ENCODE results near the gene KCNJ2.

DNA sequence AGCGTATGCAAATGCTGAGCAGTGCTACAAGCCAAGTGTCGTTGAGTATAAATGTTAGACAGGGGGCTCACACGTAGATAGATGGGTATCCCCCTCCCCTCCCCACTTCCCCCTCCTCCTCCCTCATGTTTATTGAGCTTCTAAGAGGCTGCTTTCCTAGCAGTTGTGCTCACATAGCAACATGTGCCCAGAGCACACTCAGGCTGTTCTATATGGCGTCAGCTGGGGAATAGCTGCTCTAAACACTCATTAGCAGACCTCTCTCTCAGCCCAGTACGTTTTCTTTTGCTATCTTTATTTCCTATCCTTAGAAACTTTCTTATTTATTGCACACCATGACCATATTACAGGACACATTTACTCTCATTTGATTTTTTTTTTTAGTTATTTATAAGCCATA, 1.8 kb downstream of the KCNJ2 start:
- TF ChIP-seq ZNF138 (CRISPR knock-in tag; conservative IDR thresholded peaks at IDR 0.05) (no peak), CREM (CRISPR knock-in tag; IDR thresholded peaks at IDR 0.05) (no peak), JUN (CRISPR knock-in tag; IDR thresholded peaks at IDR 0.05) (no peak), ZNF416 (CRISPR knock-in tag; IDR thresholded peaks at IDR 0.05) (no peak), ZBTB21 (CRISPR knock-in tag; IDR thresholded peaks at IDR 0.05; ENCODE audit: borderline replicate concordance) (no peak), ZNF121 (CRISPR knock-in tag; IDR thresholded peaks at IDR 0.05) (no peak)
- TF ChIP-seq, protein P1, sequence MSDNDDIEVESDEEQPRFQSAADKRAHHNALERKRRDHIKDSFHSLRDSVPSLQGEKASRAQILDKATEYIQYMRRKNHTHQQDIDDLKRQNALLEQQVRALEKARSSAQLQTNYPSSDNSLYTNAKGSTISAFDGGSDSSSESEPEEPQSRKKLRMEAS (CRISPR knock-in tag; IDR thresholded peaks at IDR 0.05): no peak
- TF ChIP-seq, protein P2, sequence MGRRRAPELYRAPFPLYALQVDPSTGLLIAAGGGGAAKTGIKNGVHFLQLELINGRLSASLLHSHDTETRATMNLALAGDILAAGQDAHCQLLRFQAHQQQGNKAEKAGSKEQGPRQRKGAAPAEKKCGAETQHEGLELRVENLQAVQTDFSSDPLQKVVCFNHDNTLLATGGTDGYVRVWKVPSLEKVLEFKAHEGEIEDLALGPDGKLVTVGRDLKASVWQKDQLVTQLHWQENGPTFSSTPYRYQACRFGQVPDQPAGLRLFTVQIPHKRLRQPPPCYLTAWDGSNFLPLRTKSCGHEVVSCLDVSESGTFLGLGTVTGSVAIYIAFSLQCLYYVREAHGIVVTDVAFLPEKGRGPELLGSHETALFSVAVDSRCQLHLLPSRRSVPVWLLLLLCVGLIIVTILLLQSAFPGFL (CRISPR knock-in tag; IDR thresholded peaks at IDR 0.05; ENCODE audit: borderline replicate concordance): no peak
- TF ChIP-seq, protein P3, sequence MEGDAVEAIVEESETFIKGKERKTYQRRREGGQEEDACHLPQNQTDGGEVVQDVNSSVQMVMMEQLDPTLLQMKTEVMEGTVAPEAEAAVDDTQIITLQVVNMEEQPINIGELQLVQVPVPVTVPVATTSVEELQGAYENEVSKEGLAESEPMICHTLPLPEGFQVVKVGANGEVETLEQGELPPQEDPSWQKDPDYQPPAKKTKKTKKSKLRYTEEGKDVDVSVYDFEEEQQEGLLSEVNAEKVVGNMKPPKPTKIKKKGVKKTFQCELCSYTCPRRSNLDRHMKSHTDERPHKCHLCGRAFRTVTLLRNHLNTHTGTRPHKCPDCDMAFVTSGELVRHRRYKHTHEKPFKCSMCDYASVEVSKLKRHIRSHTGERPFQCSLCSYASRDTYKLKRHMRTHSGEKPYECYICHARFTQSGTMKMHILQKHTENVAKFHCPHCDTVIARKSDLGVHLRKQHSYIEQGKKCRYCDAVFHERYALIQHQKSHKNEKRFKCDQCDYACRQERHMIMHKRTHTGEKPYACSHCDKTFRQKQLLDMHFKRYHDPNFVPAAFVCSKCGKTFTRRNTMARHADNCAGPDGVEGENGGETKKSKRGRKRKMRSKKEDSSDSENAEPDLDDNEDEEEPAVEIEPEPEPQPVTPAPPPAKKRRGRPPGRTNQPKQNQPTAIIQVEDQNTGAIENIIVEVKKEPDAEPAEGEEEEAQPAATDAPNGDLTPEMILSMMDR (IDR thresholded peaks at IDR 0.05): no peak
- TF ChIP-seq, protein P4, sequence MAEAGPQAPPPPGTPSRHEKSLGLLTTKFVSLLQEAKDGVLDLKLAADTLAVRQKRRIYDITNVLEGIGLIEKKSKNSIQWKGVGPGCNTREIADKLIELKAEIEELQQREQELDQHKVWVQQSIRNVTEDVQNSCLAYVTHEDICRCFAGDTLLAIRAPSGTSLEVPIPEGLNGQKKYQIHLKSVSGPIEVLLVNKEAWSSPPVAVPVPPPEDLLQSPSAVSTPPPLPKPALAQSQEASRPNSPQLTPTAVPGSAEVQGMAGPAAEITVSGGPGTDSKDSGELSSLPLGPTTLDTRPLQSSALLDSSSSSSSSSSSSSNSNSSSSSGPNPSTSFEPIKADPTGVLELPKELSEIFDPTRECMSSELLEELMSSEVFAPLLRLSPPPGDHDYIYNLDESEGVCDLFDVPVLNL (CRISPR knock-in tag; IDR thresholded peaks at IDR 0.05; ENCODE audit: borderline replicate concordance, low read depth): no peak
- TF ChIP-seq, protein P5, sequence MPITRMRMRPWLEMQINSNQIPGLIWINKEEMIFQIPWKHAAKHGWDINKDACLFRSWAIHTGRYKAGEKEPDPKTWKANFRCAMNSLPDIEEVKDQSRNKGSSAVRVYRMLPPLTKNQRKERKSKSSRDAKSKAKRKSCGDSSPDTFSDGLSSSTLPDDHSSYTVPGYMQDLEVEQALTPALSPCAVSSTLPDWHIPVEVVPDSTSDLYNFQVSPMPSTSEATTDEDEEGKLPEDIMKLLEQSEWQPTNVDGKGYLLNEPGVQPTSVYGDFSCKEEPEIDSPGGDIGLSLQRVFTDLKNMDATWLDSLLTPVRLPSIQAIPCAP (CRISPR knock-in tag; IDR thresholded peaks at IDR 0.05): no peak
- TF ChIP-seq, protein P6, sequence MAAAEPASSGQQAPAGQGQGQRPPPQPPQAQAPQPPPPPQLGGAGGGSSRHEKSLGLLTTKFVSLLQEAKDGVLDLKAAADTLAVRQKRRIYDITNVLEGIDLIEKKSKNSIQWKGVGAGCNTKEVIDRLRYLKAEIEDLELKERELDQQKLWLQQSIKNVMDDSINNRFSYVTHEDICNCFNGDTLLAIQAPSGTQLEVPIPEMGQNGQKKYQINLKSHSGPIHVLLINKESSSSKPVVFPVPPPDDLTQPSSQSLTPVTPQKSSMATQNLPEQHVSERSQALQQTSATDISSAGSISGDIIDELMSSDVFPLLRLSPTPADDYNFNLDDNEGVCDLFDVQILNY (CRISPR knock-in tag; IDR thresholded peaks at IDR 0.05): no peak
- TF ChIP-seq, protein P7, sequence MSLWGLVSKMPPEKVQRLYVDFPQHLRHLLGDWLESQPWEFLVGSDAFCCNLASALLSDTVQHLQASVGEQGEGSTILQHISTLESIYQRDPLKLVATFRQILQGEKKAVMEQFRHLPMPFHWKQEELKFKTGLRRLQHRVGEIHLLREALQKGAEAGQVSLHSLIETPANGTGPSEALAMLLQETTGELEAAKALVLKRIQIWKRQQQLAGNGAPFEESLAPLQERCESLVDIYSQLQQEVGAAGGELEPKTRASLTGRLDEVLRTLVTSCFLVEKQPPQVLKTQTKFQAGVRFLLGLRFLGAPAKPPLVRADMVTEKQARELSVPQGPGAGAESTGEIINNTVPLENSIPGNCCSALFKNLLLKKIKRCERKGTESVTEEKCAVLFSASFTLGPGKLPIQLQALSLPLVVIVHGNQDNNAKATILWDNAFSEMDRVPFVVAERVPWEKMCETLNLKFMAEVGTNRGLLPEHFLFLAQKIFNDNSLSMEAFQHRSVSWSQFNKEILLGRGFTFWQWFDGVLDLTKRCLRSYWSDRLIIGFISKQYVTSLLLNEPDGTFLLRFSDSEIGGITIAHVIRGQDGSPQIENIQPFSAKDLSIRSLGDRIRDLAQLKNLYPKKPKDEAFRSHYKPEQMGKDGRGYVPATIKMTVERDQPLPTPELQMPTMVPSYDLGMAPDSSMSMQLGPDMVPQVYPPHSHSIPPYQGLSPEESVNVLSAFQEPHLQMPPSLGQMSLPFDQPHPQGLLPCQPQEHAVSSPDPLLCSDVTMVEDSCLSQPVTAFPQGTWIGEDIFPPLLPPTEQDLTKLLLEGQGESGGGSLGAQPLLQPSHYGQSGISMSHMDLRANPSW (CRISPR knock-in tag; conservative IDR thresholded peaks at IDR 0.05; ENCODE audit: low read depth): no peak

Data from WTC11 (cell line).